Duodenal mucosa (tissue), 2 donors: ENCODE measurements around the gene JCHAIN.
"Not testable (repeated sequence)": the region's sequence is repeated elsewhere in the genome, so short reads cannot be mapped to it uniquely, and the experiment has no call there.

Source experiments
- H3K27ac ChIP-seq: one replicate; pipeline ENCODE4 v1.7.0; 2013; ENCODE audit warnings: low read depth, low read length
- H3K27me3 ChIP-seq, 2 donors: one replicate each; pipeline ENCODE4 v1.7.0; 2013; ENCODE audit warnings: low read length in 2 of 2, control low read depth in 1 of 2; ENCODE audit not compliant: insufficient read depth in 2 of 2, control insufficient read depth in 1 of 2
- H3K36me3 ChIP-seq, 2 donors: one replicate each; pipeline ENCODE4 v1.7.0; 2013; ENCODE audit warnings: low read length in 2 of 2, control low read depth in 1 of 2; ENCODE audit not compliant: insufficient read depth in 2 of 2, control insufficient read depth in 1 of 2
- H3K4me1 ChIP-seq, 2 donors: one replicate each; pipeline ENCODE4 v1.7.0; 2013; ENCODE audit warnings: low read length in 2 of 2, control low read depth in 1 of 2; ENCODE audit not compliant: insufficient read depth in 2 of 2, control insufficient read depth in 1 of 2
- H3K4me3 ChIP-seq, 2 donors: one replicate each; pipeline ENCODE4 v1.7.0; 2013; ENCODE audit warnings: low read length in 2 of 2, low read depth in 1 of 2
- H3K9ac ChIP-seq, 2 donors: one replicate each; pipeline ENCODE4 v1.7.0; 2013; ENCODE audit warnings: low read length in 2 of 2, low read depth in 1 of 2
- H3K9me3 ChIP-seq, 2 donors: one replicate each; pipeline ENCODE4 v1.7.0; 2013; ENCODE audit warnings: low read length in 2 of 2, control low read depth in 1 of 2; ENCODE audit not compliant: control insufficient read depth in 1 of 2

The JCHAIN gene

DNA sequence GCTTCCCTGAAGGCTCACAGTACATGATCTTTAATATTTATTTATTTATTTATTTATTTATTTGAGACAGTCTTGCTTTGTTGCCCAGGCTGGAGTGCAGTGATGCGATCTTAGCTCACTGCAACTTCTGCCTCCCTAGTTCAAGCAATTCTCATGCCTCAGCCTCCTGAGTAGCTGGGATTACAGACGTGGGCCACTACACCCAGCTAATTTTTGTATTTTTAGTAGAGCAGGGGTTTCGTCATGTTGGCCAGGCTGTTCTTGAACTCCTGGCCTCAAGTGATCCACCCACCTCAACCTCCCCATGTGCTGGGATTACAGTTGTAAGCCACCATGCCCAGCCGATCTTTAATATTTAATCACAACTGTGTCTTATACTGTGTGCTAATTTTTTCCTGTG is 15.6 kb downstream of the JCHAIN start:
- H3K27ac ChIP-seq, H3K36me3 ChIP-seq, H3K9ac ChIP-seq, H3K9me3 ChIP-seq, H3K4me1 ChIP-seq, H3K4me3 ChIP-seq, H3K27me3 ChIP-seq: not testable (repeated sequence)

DNA sequence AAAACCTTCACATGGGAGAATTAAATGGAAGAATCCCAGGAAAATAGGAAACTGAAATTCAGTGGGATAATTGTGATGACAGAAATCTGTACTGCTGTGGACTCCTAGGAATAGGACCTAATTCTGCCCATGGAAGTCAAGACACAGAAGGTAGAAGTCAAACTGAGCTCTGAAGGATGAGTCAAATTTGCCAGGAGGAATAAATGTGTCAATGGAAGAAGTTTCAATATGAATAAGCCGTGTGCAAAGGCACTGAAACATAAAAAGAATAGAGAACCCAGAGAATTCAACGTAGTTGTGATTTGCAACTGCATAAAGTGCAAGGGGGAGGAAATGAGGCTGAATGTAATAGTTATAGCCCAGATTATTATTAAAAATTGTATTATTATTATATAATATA is 26.1 kb downstream of the JCHAIN start:
- no peak overlapping the region for H3K27ac ChIP-seq
- H3K9me3 ChIP-seq = no peaks in the 10 kb centered on the region
- no peak overlapping the region for H3K9ac ChIP-seq
- H3K27me3 ChIP-seq = no peaks in the 10 kb centered on the region
- H3K36me3 ChIP-seq = no peaks in the 10 kb centered on the region
- H3K4me3 ChIP-seq = no peak overlapping the region
- H3K4me1 ChIP-seq = no peaks in the 10 kb centered on the region

DNA sequence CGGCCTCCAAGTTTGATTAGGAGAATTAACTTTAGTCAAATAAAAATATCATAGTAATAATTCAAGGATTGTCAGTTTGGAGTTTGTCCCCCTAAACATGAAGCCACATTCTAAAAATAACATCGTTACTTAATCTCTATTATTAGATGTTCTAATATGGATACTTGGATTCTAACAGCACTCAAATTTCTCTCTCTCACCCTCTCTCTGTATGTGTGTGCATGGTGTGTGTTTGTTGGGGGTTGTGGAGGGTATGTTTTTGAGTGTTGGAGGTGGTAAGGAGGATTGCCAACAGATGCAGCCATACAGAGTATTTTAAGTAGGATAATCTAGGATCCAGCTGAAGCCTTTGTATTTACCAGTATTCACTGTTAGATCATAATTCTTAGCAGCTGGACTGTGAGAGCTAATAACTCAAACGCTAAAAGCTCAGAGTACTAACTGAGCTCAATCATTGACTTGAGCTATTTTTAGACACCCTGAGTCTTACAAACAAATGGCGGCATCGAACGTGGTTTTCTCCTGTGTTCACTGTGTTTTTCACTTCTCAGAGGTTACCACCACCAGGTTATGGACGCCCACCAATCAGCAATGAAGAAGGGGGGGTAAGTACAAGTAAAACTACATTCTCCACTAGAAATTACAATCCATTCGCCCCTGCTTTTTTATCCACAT is 28.9 kb downstream of the JCHAIN start:
- Histone ChIP-seq H3K27ac (no peak overlapping the region), H3K4me3 (no peak overlapping the region), H3K36me3 (no peaks in the 10 kb centered on the region), H3K27me3 (no peaks in the 10 kb centered on the region), H3K9me3 (no peaks in the 10 kb centered on the region), H3K9ac (no peak overlapping the region), H3K4me1 (no peaks in the 10 kb centered on the region)

DNA sequence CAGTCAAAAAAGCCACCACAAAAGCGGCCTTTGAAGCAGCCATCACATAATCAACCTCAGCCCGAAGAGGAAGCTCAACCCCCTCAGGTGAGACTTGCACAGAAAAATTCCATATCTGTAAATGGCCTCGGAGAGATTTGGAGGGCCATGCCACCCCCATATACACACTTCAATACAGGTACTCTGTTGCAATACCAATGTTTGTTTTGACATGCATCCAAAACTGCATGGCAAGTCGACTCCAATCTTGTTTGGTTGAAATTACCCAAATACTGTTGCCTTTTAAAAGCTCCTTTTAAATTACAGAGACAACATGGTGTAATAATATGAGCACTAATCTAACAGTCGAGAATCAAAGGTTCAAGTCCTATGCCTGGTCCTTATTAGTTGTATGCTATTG is 31.8 kb downstream of the JCHAIN start:
- no peaks in the 10 kb centered on the region for H3K9me3 ChIP-seq
- H3K27ac ChIP-seq = no peak overlapping the region
- H3K36me3 ChIP-seq = no peaks in the 10 kb centered on the region
- H3K4me3 ChIP-seq = no peak overlapping the region
- H3K27me3 ChIP-seq = no peaks in the 10 kb centered on the region
- no peak overlapping the region for H3K9ac ChIP-seq
- H3K4me1 ChIP-seq = no peaks in the 10 kb centered on the region

DNA sequence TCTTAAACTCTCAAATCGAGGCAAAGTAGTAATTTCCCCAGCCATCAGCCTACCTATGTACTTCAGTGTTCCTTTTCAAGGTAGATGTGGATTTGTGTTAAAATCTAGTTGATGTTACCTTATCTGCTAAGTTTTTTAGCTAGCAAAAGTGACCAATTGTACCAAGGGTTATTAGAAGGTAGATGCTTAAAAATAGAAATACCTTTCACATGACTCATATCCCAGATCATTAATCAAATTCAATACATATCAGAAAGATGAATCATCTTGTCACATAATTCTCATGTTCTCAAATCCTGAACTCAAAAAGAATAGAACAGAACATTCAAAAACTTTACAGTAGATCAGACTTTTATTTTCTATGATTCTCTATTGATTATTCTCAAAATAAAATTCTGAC is 34.3 kb downstream of the JCHAIN start:
- Histone ChIP-seq H3K4me3 (no peak overlapping the region), H3K27ac (no peak overlapping the region), H3K27me3 (no peaks in the 10 kb centered on the region), H3K9ac (no peak overlapping the region), H3K9me3 (no peaks in the 10 kb centered on the region), H3K4me1 (no peaks in the 10 kb centered on the region), H3K36me3 (no peaks in the 10 kb centered on the region)

DNA sequence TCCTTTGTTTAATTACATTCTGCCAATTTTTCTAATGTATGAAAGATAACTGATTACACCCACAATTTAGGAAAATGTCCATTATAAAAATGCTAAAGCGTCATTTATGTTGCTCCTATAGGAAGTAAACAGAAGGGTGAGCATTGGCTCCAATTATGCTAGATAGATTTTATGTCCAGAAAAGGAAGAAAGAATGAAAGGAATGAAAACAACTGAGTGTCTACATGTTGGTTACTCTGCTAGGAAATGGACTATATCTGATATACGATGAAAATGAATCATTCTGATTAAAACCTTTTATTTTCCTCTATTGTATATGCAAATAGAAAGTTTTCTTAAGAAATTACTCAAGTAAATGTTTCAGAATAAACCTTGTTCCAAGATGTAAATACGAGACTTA is 36.1 kb downstream of the JCHAIN start:
- Histone ChIP-seq H3K9me3 (no peaks in the 10 kb centered on the region), H3K36me3 (no peaks in the 10 kb centered on the region), H3K4me3 (no peak overlapping the region), H3K4me1 (no peaks in the 10 kb centered on the region), H3K9ac (no peak overlapping the region), H3K27ac (no peak overlapping the region), H3K27me3 (no peaks in the 10 kb centered on the region)

DNA sequence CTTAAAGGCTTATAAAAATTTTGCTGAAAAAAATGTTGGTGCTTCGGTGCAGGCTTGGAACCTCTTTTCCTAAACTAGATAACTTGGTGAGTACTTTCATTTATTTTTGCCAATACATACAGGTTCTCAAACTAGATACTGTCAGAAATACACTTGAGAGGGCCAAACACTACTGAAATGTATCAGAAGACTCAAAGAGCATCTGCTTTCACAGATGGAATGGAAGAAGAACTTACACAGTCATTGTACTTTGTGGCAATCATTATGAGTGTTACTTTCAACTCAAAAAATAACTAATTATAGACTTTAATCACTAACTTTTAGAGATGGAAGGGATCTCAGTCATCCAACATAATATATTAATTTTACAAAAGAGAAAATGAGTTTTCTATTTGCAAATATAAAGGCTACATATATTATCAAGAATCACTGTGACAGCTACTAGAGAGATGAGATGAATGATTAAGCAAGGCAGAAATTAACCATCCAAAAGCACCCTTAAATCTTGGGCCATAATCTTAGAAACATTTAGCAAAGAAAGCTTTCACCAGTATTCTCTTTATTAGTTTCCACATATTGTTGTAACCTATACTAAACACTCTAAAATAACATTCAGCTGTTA is 36.7 kb downstream of the JCHAIN start:
- H3K9ac ChIP-seq = no peak overlapping the region
- no peaks in the 10 kb centered on the region for H3K4me1 ChIP-seq
- H3K27me3 ChIP-seq = no peaks in the 10 kb centered on the region
- H3K36me3 ChIP-seq = no peaks in the 10 kb centered on the region
- no peak overlapping the region for H3K4me3 ChIP-seq
- H3K9me3 ChIP-seq = no peaks in the 10 kb centered on the region
- H3K27ac ChIP-seq = no peak overlapping the region

DNA sequence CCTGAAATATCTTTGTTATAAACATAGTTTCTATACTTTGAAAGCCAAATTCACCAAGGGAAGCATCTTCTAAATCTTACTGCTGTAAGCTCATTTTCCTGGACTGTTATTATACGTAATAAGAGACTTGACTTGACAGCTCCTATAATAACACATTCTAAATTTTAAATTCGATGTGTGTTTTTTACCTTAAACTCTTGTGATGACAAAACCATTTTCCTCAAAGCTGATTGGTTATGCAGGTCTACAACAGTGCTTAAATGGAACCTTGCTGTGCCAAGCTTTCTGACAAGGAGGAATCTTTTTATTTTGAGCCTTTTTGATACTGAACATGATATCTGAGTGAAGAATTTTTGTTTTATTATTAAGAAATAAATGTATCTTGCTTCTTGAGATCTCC is 37.9 kb downstream of the JCHAIN start, which contains the start of gene ENAM:
Gene ENAM (plus strand): TSS at position 301 of the 400 bp plus-strand sequence. CDS start 757 bp downstream, outside the sequence.
- H3K36me3 ChIP-seq = no peaks in the 10 kb centered on the region
- H3K9me3 ChIP-seq = no peaks in the 10 kb centered on the region
- no peak within 1 kb of the TSS for H3K9ac ChIP-seq
- H3K4me3 ChIP-seq = no peak within 1 kb of the TSS
- no peaks in the 10 kb centered on the region for H3K27me3 ChIP-seq
- H3K4me1 ChIP-seq = no peaks in the 10 kb centered on the region
- H3K27ac ChIP-seq = no peak within 1 kb of the TSS

DNA sequence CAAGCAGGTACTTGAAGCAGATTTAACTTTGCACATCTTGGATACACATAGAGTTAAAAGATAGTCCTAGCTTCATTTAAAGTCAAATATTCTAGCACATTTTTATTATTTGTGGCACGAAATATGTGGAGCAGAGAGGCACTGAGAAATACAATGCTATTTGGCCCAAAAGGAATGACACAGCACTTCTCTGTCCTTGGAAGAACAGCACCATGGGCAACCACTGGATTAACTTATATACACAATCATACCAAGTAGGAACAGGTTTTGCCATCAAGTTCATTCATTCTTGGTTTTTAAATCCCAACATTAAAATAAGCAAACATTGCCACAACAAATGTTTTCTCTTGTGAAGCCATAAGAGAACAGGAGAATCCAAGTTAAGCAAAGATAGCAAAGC is 38.7 kb downstream of the JCHAIN start:
- Histone ChIP-seq H3K9me3 (no peaks in the 10 kb centered on the region), H3K4me3 (no peak overlapping the region), H3K4me1 (no peaks in the 10 kb centered on the region), H3K9ac (no peak overlapping the region), H3K27me3 (no peaks in the 10 kb centered on the region), H3K36me3 (no peaks in the 10 kb centered on the region), H3K27ac (no peak overlapping the region)

DNA sequence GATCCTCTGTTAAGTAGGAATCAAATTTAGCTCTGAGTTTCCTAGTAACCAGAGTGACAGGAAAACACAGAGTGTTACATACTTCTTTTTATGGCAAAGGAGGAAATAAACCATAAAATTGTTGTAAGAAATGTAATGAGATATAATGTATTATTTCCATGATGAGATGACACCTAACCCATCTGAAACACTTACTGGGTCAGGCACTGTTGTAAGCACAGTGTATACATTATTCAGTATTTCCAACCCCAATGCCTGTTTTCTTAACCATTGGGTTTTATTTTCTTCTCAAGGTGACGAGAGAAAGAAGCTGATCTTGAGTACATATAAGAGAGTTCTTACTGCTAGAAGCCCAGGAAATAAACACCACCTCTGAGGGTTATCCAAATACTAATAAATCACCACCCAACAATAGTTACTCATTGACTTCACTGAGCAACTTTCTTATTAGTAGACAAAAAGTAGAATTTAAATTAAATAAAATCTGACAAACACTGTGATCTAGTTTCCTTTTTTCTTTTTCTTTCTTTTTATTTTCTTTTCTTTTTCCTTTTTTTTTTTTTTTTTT is 42.0 kb downstream of the JCHAIN start:
- Histone ChIP-seq H3K9ac (no peak overlapping the region), H3K27ac (no peak overlapping the region), H3K27me3 (no peaks in the 10 kb centered on the region), H3K36me3 (no peaks in the 10 kb centered on the region), H3K9me3 (no peaks in the 10 kb centered on the region), H3K4me3 (no peak overlapping the region), H3K4me1 (no peaks in the 10 kb centered on the region)
